H1 (cell line): ENCODE results near the gene GATAD2B. TPM values are rescaled to one million over a fixed set of nuclear protein-coding genes. Genes with fewer than 3 reads are reported as not detected.

Experiments used
- CTCF ChIA-PET: fragments of 300-600 bp; sonication (Branson Sonifier 250); formaldehyde crosslinking; loops from one replicate; lab custom pipeline; 2021; ENCODE audit not compliant: partially characterized antibody; lab: Charles Lee
- POLR2A ChIA-PET: fragments of 300-600 bp; sonication (Branson Sonifier 250); formaldehyde crosslinking; loops from one replicate; lab custom pipeline; 2021; ENCODE audit warnings: inconsistent platforms; ENCODE audit not compliant: partially characterized antibody; lab: Charles Lee
- DNase-seq, 2 experiments: peaks; one replicate each; pipeline versions ENCODE4 v3.0.0 to v3.0.0-alpha.2; 2010 to 2022; ENCODE audit warnings: low spot score in 2 of 2, low read depth in 1 of 2, mixed read lengths in 1 of 2
- FAIRE-seq: peaks from 2 replicates; lab custom pipeline; 2011; peaks lifted over from hg19 to GRCh38; lab: Jason Lieb, UNC
- H2AFZ ChIP-seq: 2 replicates; pipeline ENCODE4 v1.8.1; 2012; ENCODE audit warnings: low read length, inconsistent platforms
- H2AK5ac ChIP-seq: 2 replicates; pipeline ENCODE4 v1.6.1; 2013; ENCODE audit warnings: low read depth, low read length
- H2BK120ac ChIP-seq: replicated peaks from 2 replicates; pipeline ENCODE3; 2013; ENCODE audit warnings: low read depth, low read length, inconsistent platforms
- H2BK12ac ChIP-seq: 2 replicates; pipeline ENCODE4 v1.6.1; 2013; ENCODE audit warnings: low read depth, low read length
- H2BK15ac ChIP-seq: 2 replicates; pipeline ENCODE4 v1.6.1; 2013; ENCODE audit warnings: low read length
- H2BK20ac ChIP-seq: 2 replicates; pipeline ENCODE4 v1.6.1; 2013; ENCODE audit warnings: low read length
- H2BK5ac ChIP-seq: 2 replicates; pipeline ENCODE4 v1.6.1; 2013; ENCODE audit warnings: low read depth, low read length
- H3K14ac ChIP-seq: 2 replicates; pipeline ENCODE4 v1.6.1; 2013; ENCODE audit warnings: inconsistent platforms; ENCODE audit not compliant: insufficient read length
- H3K18ac ChIP-seq: 2 replicates; pipeline ENCODE4 v1.6.1; 2013; ENCODE audit warnings: low read length; ENCODE audit errors: extremely low read depth
- H3K23ac ChIP-seq: 2 replicates; pipeline ENCODE4 v1.6.1; 2013; ENCODE audit warnings: inconsistent platforms; ENCODE audit not compliant: insufficient read length
- H3K23me2 ChIP-seq: 2 replicates; pipeline ENCODE4 v1.6.1; 2013; ENCODE audit warnings: low read depth, low read length
- H3K27ac ChIP-seq: 2 replicates; pipeline ENCODE4 v1.6.1; 2011; ENCODE audit warnings: low read depth, low read length, inconsistent platforms
- H3K27me3 ChIP-seq, 4 experiments: replicated peaks in 1 of 4; 1 replicate in 1 of 4; 2 replicates in 3 of 4; pipeline versions ENCODE4 v1.6.1 to v1.8.1; 2011 to 2013; ENCODE audit warnings: low read length in 3 of 4, mild to moderate bottlenecking in 3 of 4, inconsistent platforms in 2 of 4, mixed read lengths in 2 of 4, moderate library complexity in 1 of 4; ENCODE audit not compliant: control insufficient read depth in 3 of 4, insufficient read depth in 3 of 4; ENCODE audit errors: extremely low read depth in 1 of 4
- H3K36me3 ChIP-seq, 4 experiments: 2 replicates each; pipeline versions ENCODE4 v1.6.1 to v1.8.1; 2011 to 2013; ENCODE audit warnings: mild to moderate bottlenecking in 4 of 4, low read length in 3 of 4, moderate library complexity in 2 of 4, control low read depth in 1 of 4, inconsistent platforms in 1 of 4; ENCODE audit not compliant: insufficient read depth in 4 of 4, control insufficient read depth in 2 of 4
- H3K4ac ChIP-seq: replicated peaks from 2 replicates; pipeline ENCODE3; 2013; ENCODE audit warnings: low read length, low read depth, mixed read lengths, inconsistent platforms; ENCODE audit not compliant: insufficient read length
- H3K4me1 ChIP-seq, 4 experiments: replicated peaks in 1 of 4; 1 replicate in 1 of 4; 2 replicates in 3 of 4; pipeline versions ENCODE4 v1.6.1 to v1.8.1; 2011 to 2013; ENCODE audit warnings: low read length in 3 of 4, inconsistent platforms in 2 of 4, mixed read lengths in 1 of 4; ENCODE audit not compliant: insufficient read depth in 4 of 4, control insufficient read depth in 3 of 4
- H3K4me2 ChIP-seq, 2 experiments: 2 replicates each; pipeline versions ENCODE4 v1.6.1 to v1.8.1; 2011 to 2013; ENCODE audit warnings: low read depth in 2 of 2, low read length in 2 of 2, control low read depth in 1 of 2, inconsistent platforms in 1 of 2, mild to moderate bottlenecking in 1 of 2; ENCODE audit not compliant: insufficient read depth in 1 of 2
- H3K4me3 ChIP-seq, 4 experiments: fragments of 200-600, 300-600 bp in 1 of 4; sonication (generic), shearing (Covaris generic), sonication (Bioruptor Twin) in 1 of 4; 2 replicates each; pipeline versions ENCODE4 v1.5.1 to v1.8.1; 2011 to 2016; ENCODE audit warnings: low read length in 4 of 4, low read depth in 3 of 4, control low read depth in 2 of 4, inconsistent platforms in 2 of 4, mild to moderate bottlenecking in 2 of 4, mixed read lengths in 1 of 4, moderate library complexity in 1 of 4; ENCODE audit not compliant: insufficient read depth in 2 of 4; ENCODE audit errors: extremely low read depth in 1 of 4
- H3K56ac ChIP-seq: replicated peaks from 2 replicates; pipeline ENCODE3; 2013; ENCODE audit warnings: low read depth, mild to moderate bottlenecking, mixed read lengths, low read length, inconsistent platforms; ENCODE audit not compliant: insufficient read length
- H3K79me1 ChIP-seq: 2 replicates; pipeline ENCODE4 v1.6.1; 2013; ENCODE audit warnings: low read depth, low read length, control low read depth
- H3K79me2 ChIP-seq, 2 experiments: 2 replicates each; pipeline versions ENCODE4 v1.6.1 to v1.8.1; 2012 to 2013; ENCODE audit warnings: low read length in 2 of 2, mild to moderate bottlenecking in 2 of 2, inconsistent platforms in 1 of 2; ENCODE audit not compliant: insufficient read depth in 2 of 2, control insufficient read depth in 1 of 2
- H3K9ac ChIP-seq, 4 experiments: replicated peaks in 1 of 4; 1 replicate in 1 of 4; 2 replicates in 3 of 4; pipeline versions ENCODE4 v1.6.1 to v1.8.1; 2011 to 2013; ENCODE audit warnings: low read depth in 3 of 4, low read length in 3 of 4, control low read depth in 2 of 4, mild to moderate bottlenecking in 2 of 4, moderate library complexity in 2 of 4, inconsistent platforms in 1 of 4; ENCODE audit errors: extremely low read depth in 1 of 4
- H3K9me3 ChIP-seq, 2 experiments: 2 replicates each; pipeline versions ENCODE4 v1.6.1 to v1.8.1; 2012 to 2013; ENCODE audit warnings: mild to moderate bottlenecking in 2 of 2, moderate library complexity in 2 of 2, control low read depth in 1 of 2, inconsistent platforms in 1 of 2, low read depth in 1 of 2, low read length in 1 of 2, mixed read lengths in 1 of 2; ENCODE audit not compliant: insufficient read depth in 2 of 2
- H4K20me1 ChIP-seq, 2 experiments: replicated peaks in 1 of 2; 2 replicates each; pipeline versions ENCODE3 to v1.8.1; 2011 to 2013; ENCODE audit warnings: inconsistent platforms in 2 of 2, low read length in 2 of 2, mild to moderate bottlenecking in 1 of 2; ENCODE audit not compliant: insufficient read depth in 2 of 2, control insufficient read depth in 1 of 2
- H4K5ac ChIP-seq: 2 replicates; pipeline ENCODE4 v1.6.1; 2013; ENCODE audit warnings: low read length, low read depth, mixed read lengths, inconsistent platforms; ENCODE audit not compliant: insufficient read length
- H4K8ac ChIP-seq: 2 replicates; pipeline ENCODE4 v1.8.0; 2013; ENCODE audit warnings: mild to moderate bottlenecking, moderate library complexity, low read length, inconsistent platforms; ENCODE audit not compliant: insufficient read depth; ENCODE audit errors: extremely low read depth
- H4K91ac ChIP-seq: replicated peaks from 2 replicates; pipeline ENCODE3; 2013; ENCODE audit warnings: low read length, mixed read lengths, inconsistent platforms; ENCODE audit not compliant: insufficient read length
- ASH2L ChIP-seq: fragments of 200-600, 300-600 bp; sonication (generic); IDR thresholded peaks from one replicate; pipeline ENCODE4 v1.7.1; 2017; ENCODE audit warnings: low read length
- ATF3 ChIP-seq: IDR thresholded peaks from 2 replicates; pipeline ENCODE4 v1.6.1; 2011; ENCODE audit warnings: low read depth, mild to moderate bottlenecking, low read length; ENCODE audit not compliant: insufficient read depth
- FOSL1 ChIP-seq: IDR thresholded peaks from 2 replicates; pipeline ENCODE4 v1.6.1; 2011; ENCODE audit warnings: mild to moderate bottlenecking, low read depth, low read length, moderate library complexity; ENCODE audit not compliant: insufficient read depth
- HDAC6 ChIP-seq: IDR thresholded peaks from one replicate; pipeline ENCODE4 v1.7.1; 2012; ENCODE audit warnings: low read depth, mild to moderate bottlenecking, inconsistent platforms, low read length, moderate library complexity
- JUN ChIP-seq: IDR thresholded peaks from 2 replicates; pipeline ENCODE4 v1.6.1; 2011; ENCODE audit warnings: low read depth, mild to moderate bottlenecking, improper control_type of control experiment, low read length
- PHF8 ChIP-seq: fragments of 200-600 bp; sonication (generic); conservative IDR thresholded peaks from 2 replicates; pipeline ENCODE4 v1.7.1; 2012; ENCODE audit warnings: low read depth, mild to moderate bottlenecking, inconsistent platforms, low read length, moderate library complexity
- RBBP5 ChIP-seq: IDR thresholded peaks from 2 replicates; pipeline ENCODE4 v1.7.1; 2012; ENCODE audit warnings: low read depth, mild to moderate bottlenecking, inconsistent platforms, low read length, moderate library complexity, borderline replicate concordance
- RNF2 ChIP-seq: fragments of 200-900, 300-1000 bp; sonication (generic); IDR thresholded peaks from 2 replicates; pipeline ENCODE4 v1.7.1; 2016; ENCODE audit warnings: borderline replicate concordance, low read depth, mild to moderate bottlenecking, antibody characterized with exemption, low read length; ENCODE audit not compliant: poor library complexity, severe bottlenecking; ENCODE audit errors: missing control alignments
- WGBS, 2 experiments: shearing (Covaris generic) in 1 of 2; methylation state at CpG; one replicate each; pipeline versions ENCODE4 v1.1.6 to v1.1.7; 2013 to 2015; ENCODE audit warnings: low lambda C conversion rate in 2 of 2, mixed read lengths in 2 of 2, inconsistent platforms in 1 of 2, low coverage in 1 of 2, missing lambda C conversion rate in 1 of 2; ENCODE audit not compliant: insufficient replicate concordance in 2 of 2, insufficient coverage in 1 of 2, insufficient read length in 1 of 2; ENCODE audit errors: extremely low coverage in 1 of 2, missing lambda C conversion rate in 1 of 2; 5-methylcytosine and 5-hydroxymethylcytosine counted together
- polyA plus RNA-seq, 7 experiments: library from polyadenylated mRNA; depleted of rRNA in 3 of 7; stranded (reverse) in 5 of 7; unstranded in 2 of 7; fragments of >200 nt in 5 of 7; fragments of 200-250 nt in 2 of 7; gene quantifications; 1 replicate in 5 of 7; 2 replicates in 1 of 7; 4 replicates in 1 of 7; pipeline versions ENCODE4 v1.2.1 to v1.2.3, GENCODE V29; 2011 to 2013; ENCODE audit warnings: missing spikeins in 2 of 7, mixed read lengths in 2 of 7
- total RNA-seq: library from RNA; stranded (reverse); fragmentation: NEBNext Ultra II Directional; extraction: Animal tissue kit (Norgen Biotek cat#: 25700); gene quantifications from 2 replicates; pipeline ENCODE4 v1.2.1, GENCODE V29; 2021

The GATAD2B gene
- total and polyA plus RNA-seq, 2 of the 8 experiments (the other 6 are each of a cell fraction or from before 2014, with no cell fraction given), result 8.4 to 39.1 TPM

GRCh38 chr1:153945795-153946621, 23.2 kb upstream of the GATAD2B start:
- Histone ChIP-seq H3K27me3 (no peaks in the 10 kb centered on the region), H3K4me2 (peak overlapping the region; percentile 69 to 89), H4K8ac (peak overlapping the region; percentile 60), H2AFZ (no peak overlapping the region; the same call in 1 of the 2 replicates), H2BK5ac (peak overlapping the region; percentile 4; the same call in 1 of the 2 replicates), H2AK5ac (no peak overlapping the region), H3K4me1 (peaks cover 0 to 5% (median 2%) of the 10 kb centered on the region in 4 experiments; a peak in 2 of 7 replicates), H2BK15ac (no peak overlapping the region), H4K20me1 (peaks cover 2 to 3% of the 10 kb centered on the region in 2 experiments), H2BK120ac (no peak overlapping the region), H2BK20ac (no peak overlapping the region), H3K18ac (peak overlapping the region; percentile 78), H3K56ac (no peak overlapping the region), H2BK12ac (no peak overlapping the region), H4K5ac (peak overlapping the region; percentile 31), H3K23me2 (peaks cover 6% of the 10 kb centered on the region; the same call in 1 of the 2 replicates), H3K9me3 (no peaks in the 10 kb centered on the region), H3K14ac (no peak overlapping the region), H3K4ac (no peak overlapping the region), H3K79me1 (no peaks in the 10 kb centered on the region), H3K4me3 (peak overlapping the region; percentile 79 to 87 (median 80)), H3K23ac (no peak overlapping the region), H3K79me2 (peaks cover 0 to 18% of the 10 kb centered on the region in 2 experiments; a peak in 2 of 4 replicates), H4K91ac (peak overlapping the region; percentile 39), H3K9ac (peak overlapping the region; percentile 53 to 98 (median 72)), H3K36me3 (peaks cover 4 to 24% (median 17%) of the 10 kb centered on the region in 4 experiments; a peak in 6 of 8 replicates), H3K27ac (peak overlapping the region; percentile 55; the same call in 1 of the 2 replicates)
- FAIRE-seq, result no peak
- DNase-seq, result peak in 1 of 2 experiments; percentile 77
- CTCF ChIA-PET, result interaction anchor here (0.8 to 4.2 kb wide), 20 partner anchors 8 to 186 kb away, joined by 3 to 31 read pairs (median 4); partner anchors contain the start of genes CREB3L4, CRTC2 and RAB13
- 2% methylated on average over 33 of the region's 95 CpGs; no CpG with 5 or more reads in 1 of the 2 experiments for WGBS, 2 experiments
- POLR2A ChIA-PET, result interaction anchor here (0.9 to 11.4 kb wide), 19 partner anchors 8 to 149 kb away, joined by 3 to 75 read pairs (median 9); partner anchors contain the start of genes CREB3L4, CRTC2, GATAD2B and JTB
- TF ChIP-seq JUN (no peak), PHF8 (peak; percentile 76), ASH2L (no peak), FOSL1 (no peak), RBBP5 (peak; percentile 56; the same call in 1 of the 2 replicates), ATF3 (no peak), HDAC6 (no peak), RNF2 (no peak)
